Mesenchymal stem cell (in vitro differentiated cells and primary cell): Measurements from ENCODE around the gene ZBTB40.

Experiments
- DNase-seq: peaks from one replicate; pipeline ENCODE4 v3.0.0-alpha.2; 2013
- H2AFZ ChIP-seq: one replicate; pipeline ENCODE4 v1.6.1; 2013; ENCODE audit warnings: low read depth, mild to moderate bottlenecking, control low read depth, inconsistent platforms, low read length, moderate library complexity
- H2AK5ac ChIP-seq: 2 replicates; pipeline ENCODE4 v1.6.1; 2013; ENCODE audit warnings: low read length, moderate library complexity, mild to moderate bottlenecking, inconsistent platforms; ENCODE audit not compliant: severe bottlenecking
- H2BK120ac ChIP-seq: one replicate; pipeline ENCODE4 v1.6.1; 2013; ENCODE audit warnings: low read depth, mild to moderate bottlenecking, inconsistent platforms, low read length, moderate library complexity
- H2BK12ac ChIP-seq, 2 experiments: one replicate each; pipeline ENCODE4 v1.6.1; 2013; ENCODE audit warnings: inconsistent platforms in 2 of 2, low read length in 2 of 2, mild to moderate bottlenecking in 2 of 2, moderate library complexity in 2 of 2, control low read depth in 1 of 2
- H2BK15ac ChIP-seq: one replicate; pipeline ENCODE4 v1.6.1; 2013; ENCODE audit warnings: mild to moderate bottlenecking, low read depth, inconsistent platforms; ENCODE audit not compliant: poor library complexity, severe bottlenecking
- H2BK5ac ChIP-seq: 2 replicates; pipeline ENCODE4 v1.6.1; 2013; ENCODE audit warnings: low read depth, mild to moderate bottlenecking, low read length, control low read depth, inconsistent platforms; ENCODE audit not compliant: poor library complexity, severe bottlenecking
- H3K14ac ChIP-seq, 2 experiments: one replicate each; pipeline ENCODE4 v1.6.1; 2013; ENCODE audit warnings: inconsistent platforms in 2 of 2, low read length in 2 of 2, control low read depth in 1 of 2, mild to moderate bottlenecking in 1 of 2, moderate library complexity in 1 of 2
- H3K18ac ChIP-seq, 2 experiments: one replicate each; pipeline ENCODE4 v1.6.1; 2013; ENCODE audit warnings: inconsistent platforms in 2 of 2, low read length in 2 of 2, control low read depth in 1 of 2, low read depth in 1 of 2, mild to moderate bottlenecking in 1 of 2
- H3K23ac ChIP-seq, 2 experiments: one replicate each; pipeline ENCODE4 v1.6.1; 2013; ENCODE audit warnings: inconsistent platforms in 2 of 2, low read length in 2 of 2, mild to moderate bottlenecking in 2 of 2, moderate library complexity in 2 of 2, control low read depth in 1 of 2
- H3K27ac ChIP-seq: 2 replicates; pipeline ENCODE4 v1.5.1; 2013; ENCODE audit warnings: mild to moderate bottlenecking, moderate library complexity, low read length, control low read depth, inconsistent platforms; ENCODE audit not compliant: poor library complexity, severe bottlenecking
- H3K27me3 ChIP-seq, 2 experiments: 2 replicates each; pipeline versions ENCODE4 v1.6.1 to v1.7.0; 2013; ENCODE audit warnings: low read length in 2 of 2, mild to moderate bottlenecking in 2 of 2, moderate library complexity in 2 of 2, control low read depth in 1 of 2, inconsistent platforms in 1 of 2; ENCODE audit not compliant: control insufficient read depth in 1 of 2, insufficient read depth in 1 of 2
- H3K36me3 ChIP-seq, 2 experiments: 2 replicates each; pipeline versions ENCODE4 v1.6.1 to v1.7.0; 2013; ENCODE audit warnings: low read length in 2 of 2, control low read depth in 1 of 2, inconsistent platforms in 1 of 2, low read depth in 1 of 2, mild to moderate bottlenecking in 1 of 2; ENCODE audit not compliant: insufficient read depth in 2 of 2, control insufficient read depth in 1 of 2
- H3K4ac ChIP-seq, 2 experiments: one replicate each; pipeline ENCODE4 v1.6.1; 2013; ENCODE audit warnings: inconsistent platforms in 2 of 2, low read length in 2 of 2, mild to moderate bottlenecking in 2 of 2, moderate library complexity in 2 of 2, control low read depth in 1 of 2, low read depth in 1 of 2
- H3K4me1 ChIP-seq: 2 replicates; pipeline ENCODE4 v1.6.1; 2013; ENCODE audit warnings: low read depth, low read length, control low read depth; ENCODE audit not compliant: control insufficient read depth, insufficient read depth
- H3K4me2 ChIP-seq: 2 replicates; pipeline ENCODE4 v1.6.1; 2013; ENCODE audit warnings: low read length, mild to moderate bottlenecking, inconsistent platforms; ENCODE audit not compliant: poor library complexity, severe bottlenecking
- H3K4me3 ChIP-seq, 2 experiments: 2 replicates each; pipeline versions ENCODE4 v1.5.1 to v1.7.0; 2013; ENCODE audit warnings: low read length in 2 of 2, mild to moderate bottlenecking in 2 of 2, control low read depth in 1 of 2, low read depth in 1 of 2; ENCODE audit not compliant: insufficient read depth in 1 of 2
- H3K79me1 ChIP-seq: replicated peaks from 2 replicates; pipeline ENCODE4 v1.6.1; 2013; ENCODE audit warnings: mild to moderate bottlenecking, control low read depth, low read length, inconsistent platforms; ENCODE audit not compliant: poor library complexity, severe bottlenecking
- H3K9ac ChIP-seq: 2 replicates; pipeline ENCODE4 v1.7.0; 2013; ENCODE audit warnings: mild to moderate bottlenecking, low read length, moderate library complexity
- H3K9me3 ChIP-seq: 2 replicates; pipeline ENCODE4 v1.7.0; 2013; ENCODE audit warnings: mild to moderate bottlenecking, low read length; ENCODE audit not compliant: control insufficient read depth
- H4K8ac ChIP-seq: one replicate; pipeline ENCODE4 v1.6.1; 2013; ENCODE audit warnings: inconsistent platforms, mild to moderate bottlenecking, low read length, moderate library complexity
- H4K91ac ChIP-seq: one replicate; pipeline ENCODE4 v1.6.1; 2013; ENCODE audit warnings: mild to moderate bottlenecking, low read length, inconsistent platforms
- WGBS: methylation state at CpG from one replicate; pipeline ENCODE4 v1.1.7; 2013; ENCODE audit warnings: mixed read lengths; 5-methylcytosine and 5-hydroxymethylcytosine counted together

The ZBTB40 gene

GRCh38 chr1:22489278-22489677 is 37.6 kb downstream of the ZBTB40 start:
- H2BK120ac ChIP-seq, result no peak overlapping the region
- WGBS, result 98% methylated on average over 4 of the region's 6 CpGs
- H3K4me2 ChIP-seq, result no peak overlapping the region
- no peak overlapping the region for H2AFZ ChIP-seq
- no peak overlapping the region for H3K23ac ChIP-seq
- no peaks in the 10 kb centered on the region for H3K27me3 ChIP-seq
- no peak overlapping the region for H3K14ac ChIP-seq
- no peak overlapping the region for H3K4me3 ChIP-seq
- no peak overlapping the region for H2BK15ac ChIP-seq
- peaks cover 7% of the 10 kb centered on the region for H3K4me1 ChIP-seq
- peaks cover 7 to 20% of the 10 kb centered on the region in 2 experiments for H3K36me3 ChIP-seq
- no peak for DNase-seq
- no peaks in the 10 kb centered on the region for H3K9me3 ChIP-seq
- no peak overlapping the region for H2BK5ac ChIP-seq
- no peak overlapping the region for H3K9ac ChIP-seq
- H3K4ac ChIP-seq, result no peak overlapping the region
- no peak overlapping the region for H3K18ac ChIP-seq
- no peak overlapping the region for H2AK5ac ChIP-seq
- no peak overlapping the region for H2BK12ac ChIP-seq
- H4K91ac ChIP-seq, result no peak overlapping the region
- H4K8ac ChIP-seq, result no peak overlapping the region
- peaks cover 33% of the 10 kb centered on the region for H3K79me1 ChIP-seq
- H3K27ac ChIP-seq, result no peak overlapping the region

DNA sequence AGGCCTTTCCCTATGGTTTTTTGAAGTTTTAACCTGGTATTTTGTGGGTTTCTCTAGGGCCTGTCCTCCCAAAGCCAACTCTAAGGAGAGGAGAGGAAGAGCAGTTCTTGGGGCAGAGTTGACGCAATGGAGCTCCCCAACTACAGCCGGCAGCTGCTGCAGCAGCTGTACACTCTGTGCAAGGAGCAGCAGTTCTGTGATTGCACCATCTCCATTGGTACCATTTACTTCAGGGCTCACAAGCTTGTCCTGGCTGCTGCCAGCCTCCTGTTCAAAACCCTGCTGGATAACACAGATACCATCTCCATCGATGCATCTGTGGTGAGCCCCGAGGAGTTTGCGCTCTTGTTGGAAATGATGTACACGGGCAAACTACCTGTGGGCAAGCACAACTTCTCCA is 38.2 kb downstream of the ZBTB40 start:
- Histone ChIP-seq H3K36me3 (peaks cover 7 to 20% of the 10 kb centered on the region in 2 experiments), H2AFZ (no peak overlapping the region), H2BK120ac (no peak overlapping the region), H3K4ac (no peak overlapping the region), H3K9ac (no peak overlapping the region), H3K27ac (no peak overlapping the region), H4K8ac (no peak overlapping the region), H3K4me2 (no peak overlapping the region), H3K4me3 (no peak overlapping the region), H2BK12ac (no peak overlapping the region), H2BK15ac (no peak overlapping the region), H3K18ac (no peak overlapping the region), H3K27me3 (no peaks in the 10 kb centered on the region), H2AK5ac (no peak overlapping the region), H2BK5ac (no peak overlapping the region), H3K79me1 (peaks cover 32% of the 10 kb centered on the region), H3K9me3 (no peaks in the 10 kb centered on the region), H3K14ac (no peak overlapping the region), H4K91ac (no peak overlapping the region), H3K4me1 (peaks cover 7% of the 10 kb centered on the region), H3K23ac (no peak overlapping the region)
- peak; percentile 12 for DNase-seq
- 100% methylated on average over 4 of the region's 6 CpGs for WGBS

GRCh38 chr1:22490309-22490708 is 38.7 kb downstream of the ZBTB40 start:
- Histone ChIP-seq H2BK120ac (no peak overlapping the region), H3K18ac (no peak overlapping the region), H3K79me1 (peaks cover 29% of the 10 kb centered on the region), H3K23ac (no peak overlapping the region), H2AFZ (no peak overlapping the region), H3K4me2 (no peak overlapping the region), H2BK5ac (no peak overlapping the region), H3K4ac (no peak overlapping the region), H2BK12ac (no peak overlapping the region), H3K9ac (peak overlapping the region; percentile 86), H4K91ac (no peak overlapping the region), H3K27ac (no peak overlapping the region), H3K27me3 (no peaks in the 10 kb centered on the region), H3K9me3 (no peaks in the 10 kb centered on the region), H4K8ac (no peak overlapping the region), H3K4me1 (peaks cover 7% of the 10 kb centered on the region), H3K4me3 (peak overlapping the region in 1 of 2 experiments; percentile 39), H3K36me3 (peaks cover 7 to 20% of the 10 kb centered on the region in 2 experiments), H2BK15ac (no peak overlapping the region), H3K14ac (no peak overlapping the region), H2AK5ac (no peak overlapping the region)
- DNase-seq, result peak; percentile 7
- WGBS, result 72% methylated on average over 2 of the region's 2 CpGs

DNA sequence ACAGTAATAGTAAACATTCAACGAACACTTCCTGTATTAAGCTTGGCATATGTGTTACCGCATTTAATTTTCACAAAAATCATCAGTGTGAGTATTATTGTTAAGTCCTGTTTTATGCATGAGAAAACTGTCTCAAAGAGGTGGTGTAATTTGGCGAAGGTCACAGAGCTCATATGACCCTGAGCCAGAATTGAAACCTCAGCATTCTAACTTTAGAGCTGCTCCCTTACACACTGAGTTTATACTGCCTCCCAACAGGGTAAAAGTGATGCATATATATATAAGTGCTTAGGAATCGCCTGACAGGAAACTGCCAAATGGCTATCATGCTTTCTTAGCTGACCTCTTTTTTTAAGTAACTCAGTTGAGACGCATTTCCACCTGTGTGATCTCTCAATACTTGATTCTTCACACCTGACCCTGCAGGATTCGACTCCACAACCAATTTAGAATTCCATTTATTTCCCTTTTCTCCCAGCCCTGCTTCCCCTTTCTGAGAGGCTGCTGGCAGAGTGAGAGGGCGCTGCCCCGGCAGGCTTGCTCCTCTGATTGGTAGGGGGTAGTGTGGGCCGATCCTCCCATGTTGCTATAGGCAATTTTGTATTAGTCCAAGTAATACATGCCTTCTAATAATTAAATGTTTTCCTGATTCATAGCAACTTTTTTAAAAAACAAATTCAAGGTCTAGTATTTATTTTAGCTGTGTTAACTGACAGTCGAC is 40.5 kb downstream of the ZBTB40 start:
- peak overlapping the region; percentile 73 for H3K9ac ChIP-seq
- DNase-seq, result no peak
- H3K27me3 ChIP-seq, result no peaks in the 10 kb centered on the region
- no peak overlapping the region for H4K91ac ChIP-seq
- H3K79me1 ChIP-seq, result peaks cover 25% of the 10 kb centered on the region
- H3K36me3 ChIP-seq, result peaks cover 10 to 27% of the 10 kb centered on the region in 2 experiments
- H3K4me2 ChIP-seq, result no peak overlapping the region
- H3K4ac ChIP-seq, result no peak overlapping the region
- no peak overlapping the region for H3K27ac ChIP-seq
- H3K4me1 ChIP-seq, result peaks cover 7% of the 10 kb centered on the region
- H4K8ac ChIP-seq, result no peak overlapping the region
- no peak overlapping the region for H2BK120ac ChIP-seq
- H2AFZ ChIP-seq, result no peak overlapping the region
- no peak overlapping the region for H2BK15ac ChIP-seq
- H3K14ac ChIP-seq, result no peak overlapping the region
- WGBS, result 100% methylated on average over 5 of the region's 10 CpGs
- H3K4me3 ChIP-seq, result no peak overlapping the region
- H2BK5ac ChIP-seq, result no peak overlapping the region
- no peak overlapping the region for H3K23ac ChIP-seq
- no peak overlapping the region for H2AK5ac ChIP-seq
- H3K9me3 ChIP-seq, result no peaks in the 10 kb centered on the region
- no peak overlapping the region for H3K18ac ChIP-seq
- H2BK12ac ChIP-seq, result no peak overlapping the region
